ENCODE results near the gene NLRP12. TPM values are rescaled to one million over a fixed set of nuclear protein-coding genes. Genes with fewer than 3 reads are reported as not detected.

NLRP12 gene
- total and polyA plus RNA-seq, 2 donors (not counting 3 experiments of a cell fraction or from before 2014, with no cell fraction given): 0.46 to 0.73 TPM

DNA sequence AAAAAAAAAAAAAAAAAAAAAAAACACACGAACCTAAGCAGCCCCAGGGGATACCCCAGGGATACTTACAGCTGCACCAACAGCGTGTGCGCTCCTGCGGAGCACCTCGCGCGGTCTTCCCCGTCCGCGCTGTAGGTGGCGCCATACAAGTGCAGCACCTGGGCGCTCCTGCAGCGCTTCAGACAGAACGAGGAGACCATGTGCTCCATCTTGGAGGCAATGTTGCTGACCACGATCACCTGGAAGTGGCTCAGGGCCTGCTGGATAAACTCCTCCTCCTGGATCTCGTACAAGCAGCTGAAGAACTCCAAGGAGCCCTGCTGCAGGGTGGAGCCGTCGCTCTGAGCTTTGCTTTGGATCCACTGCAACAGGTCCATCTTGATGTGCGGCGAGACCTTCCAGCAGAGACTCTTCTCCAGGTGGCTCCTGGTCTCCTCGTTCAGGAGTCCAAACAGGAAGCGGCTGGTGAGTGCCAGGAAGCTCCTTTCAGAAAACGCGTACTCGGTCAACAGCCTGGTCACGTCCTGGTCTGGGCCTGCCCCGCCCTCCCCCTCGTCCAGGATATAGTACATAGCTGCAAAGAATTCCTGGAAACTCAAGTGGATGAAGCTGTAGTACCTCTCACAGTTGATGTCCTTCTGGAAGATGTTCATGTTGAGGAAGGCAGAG is 14.5 kb downstream of the NLRP12 start:
- no TSS peak for BruUV-seq (replicated peaks)
- peak; percentile 19 for TF ChIP-seq POLR2AphosphoS5 (IDR thresholded peaks at IDR 0.05; ENCODE audit: insufficient read depth, low read depth, low read length)
- TF ChIP-seq POLR2A (IDR thresholded peaks at IDR 0.05; ENCODE audit: low read depth, low read length): no peak
- TF ChIP-seq GATA2 (IDR thresholded peaks at IDR 0.05; ENCODE audit: insufficient read depth, insufficient read length, low read depth, low read length): no peak
- TF ChIP-seq, protein P1, sequence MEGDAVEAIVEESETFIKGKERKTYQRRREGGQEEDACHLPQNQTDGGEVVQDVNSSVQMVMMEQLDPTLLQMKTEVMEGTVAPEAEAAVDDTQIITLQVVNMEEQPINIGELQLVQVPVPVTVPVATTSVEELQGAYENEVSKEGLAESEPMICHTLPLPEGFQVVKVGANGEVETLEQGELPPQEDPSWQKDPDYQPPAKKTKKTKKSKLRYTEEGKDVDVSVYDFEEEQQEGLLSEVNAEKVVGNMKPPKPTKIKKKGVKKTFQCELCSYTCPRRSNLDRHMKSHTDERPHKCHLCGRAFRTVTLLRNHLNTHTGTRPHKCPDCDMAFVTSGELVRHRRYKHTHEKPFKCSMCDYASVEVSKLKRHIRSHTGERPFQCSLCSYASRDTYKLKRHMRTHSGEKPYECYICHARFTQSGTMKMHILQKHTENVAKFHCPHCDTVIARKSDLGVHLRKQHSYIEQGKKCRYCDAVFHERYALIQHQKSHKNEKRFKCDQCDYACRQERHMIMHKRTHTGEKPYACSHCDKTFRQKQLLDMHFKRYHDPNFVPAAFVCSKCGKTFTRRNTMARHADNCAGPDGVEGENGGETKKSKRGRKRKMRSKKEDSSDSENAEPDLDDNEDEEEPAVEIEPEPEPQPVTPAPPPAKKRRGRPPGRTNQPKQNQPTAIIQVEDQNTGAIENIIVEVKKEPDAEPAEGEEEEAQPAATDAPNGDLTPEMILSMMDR (IDR thresholded peaks at IDR 0.05; ENCODE audit: extremely low read depth in 1 of 2, insufficient read depth in 1 of 2, low read depth in 1 of 2, low read length in 2 of 2): peak; percentile 34 to 49
- no peak for TF ChIP-seq FOS (IDR thresholded peaks at IDR 0.05; ENCODE audit: borderline replicate concordance, insufficient read depth, low read length)
- POLR2A ChIA-PET: no interaction called here

More for the DNA sequence above, 14.5 kb downstream of the NLRP12 start:
- dilution Hi-C loops (cut with MboI; ENCODE audit: extremely low pct_ligation_motif_present, low sequenced_read_pairs) (no loop called here), intact Hi-C loops (cut with micrococcal nuclease) (loop anchor here (2.0 kb wide), 1 partner anchor 57 kb away; the partner anchor contains the start of gene MYADM)
- H3K27me3 ChIP-seq (ENCODE audit: control insufficient read depth in 2 of 2, insufficient read depth in 2 of 2, low read length in 2 of 2): no peaks in the 10 kb centered on the region
- no peaks in the 10 kb centered on the region for H3K9me1 ChIP-seq (replicated peaks; ENCODE audit: control insufficient read depth, extremely low read depth, insufficient read depth, low read length)
- FAIRE-seq (peak; percentile 87), DNase-seq (ENCODE audit: low read depth, low spot score) (peak; percentile 60)
- no peak overlapping the region for H3K4me3 ChIP-seq (replicated peaks in 1 of 3; ENCODE audit: insufficient read depth in 1 of 3, low read depth in 1 of 3, low read length in 3 of 3)
- no peaks in the 10 kb centered on the region for H3K79me2 ChIP-seq (ENCODE audit: control insufficient read depth, insufficient read depth, low read length)
- H3K36me3 ChIP-seq (ENCODE audit: control insufficient read depth in 2 of 2, extremely low read depth in 1 of 2, insufficient read depth in 2 of 2, low read length in 2 of 2): no peaks in the 10 kb centered on the region
- peaks cover 10% of the 10 kb centered on the region for H3K4me1 ChIP-seq (ENCODE audit: control insufficient read depth, extremely low read depth, insufficient read depth, low read length)
- H3K27ac ChIP-seq (ENCODE audit: insufficient read depth, low read depth, low read length): no peak overlapping the region
- no peak overlapping the region for H3K4me2 ChIP-seq (ENCODE audit: insufficient read depth, low read length)
- CTCF ChIA-PET: interaction anchor here (0.6 to 5.7 kb wide), 34 partner anchors 8 to 456 kb away, joined by 3 to 210 read pairs (median 5); partner anchors contain the start of genes CNOT3, PRKCG and TFPT
- no peaks in the 10 kb centered on the region for H4K20me1 ChIP-seq (replicated peaks; ENCODE audit: control insufficient read depth, extremely low read depth, insufficient read depth, low read length)
- peak overlapping the region; percentile 72 for H2AFZ ChIP-seq (ENCODE audit: low read depth, low read length)
- no peak overlapping the region for H3K9ac ChIP-seq (replicated peaks; ENCODE audit: extremely low read depth, insufficient read depth, low read length)
- H3K9me3 ChIP-seq (replicated peaks; ENCODE audit: control insufficient read depth, insufficient read depth, low read length): no peaks in the 10 kb centered on the region
